Naive thymus-derived CD4-positive, alpha-beta T cell (primary cell): Measurements from ENCODE around the gene ACTR3. TPM values are rescaled to one million over a fixed set of nuclear protein-coding genes. Genes with fewer than 3 reads are reported as not detected.

ENCODE experiments used
- ATAC-seq: fragments of 150-1000 bp; cut with Tn5 transposase; 2 replicates; pipeline ENCODE4 v1.10.0; 2021; ENCODE audit warnings: mild to moderate bottlenecking, moderate library complexity
- CTCF ChIA-PET: fragments of 350-600 bp; sonication (Branson Sonifier 250); formaldehyde crosslinking; loops from one replicate; lab custom pipeline; 2021; ENCODE audit warnings: antibody characterized with exemption; lab: Charles Lee
- POLR2A ChIA-PET: fragments of 350-600 bp; sonication (Branson Sonifier 250); formaldehyde crosslinking; loops from one replicate; lab custom pipeline; 2021; ENCODE audit warnings: antibody characterized with exemption, inconsistent platforms; lab: Charles Lee
- DNase-seq, 9 donors: peaks; one replicate each; pipeline versions ENCODE4 v3.0.0 to v3.0.0-alpha.2; 2020 to 2022; ENCODE audit warnings: mixed read lengths in 1 of 9
- H3K27ac ChIP-seq: one replicate; pipeline ENCODE4 v1.7.0; 2013; ENCODE audit warnings: mild to moderate bottlenecking, low read depth, low read length, moderate library complexity
- H3K27me3 ChIP-seq, 2 donors: one replicate each; pipeline ENCODE4 v1.7.0; 2013; ENCODE audit warnings: low read length in 2 of 2, mild to moderate bottlenecking in 2 of 2, moderate library complexity in 2 of 2; ENCODE audit not compliant: control insufficient read depth in 2 of 2, insufficient read depth in 2 of 2
- H3K36me3 ChIP-seq, 3 experiments: 1 replicate in 2 of 3; 2 replicates in 1 of 3; pipeline ENCODE4 v1.7.0; 2013; ENCODE audit warnings: low read length in 3 of 3, mild to moderate bottlenecking in 3 of 3, moderate library complexity in 1 of 3; ENCODE audit not compliant: insufficient read depth in 3 of 3, control insufficient read depth in 2 of 3
- H3K4me1 ChIP-seq, 2 donors: one replicate each; pipeline ENCODE4 v1.7.0; 2013; ENCODE audit warnings: low read length in 2 of 2, mild to moderate bottlenecking in 2 of 2, moderate library complexity in 1 of 2; ENCODE audit not compliant: control insufficient read depth in 2 of 2, insufficient read depth in 2 of 2
- H3K4me3 ChIP-seq: 2 replicates; pipeline ENCODE4 v1.7.0; 2013; ENCODE audit warnings: mild to moderate bottlenecking, low read length
- H3K9me3 ChIP-seq, 3 experiments: 1 replicate in 2 of 3; 2 replicates in 1 of 3; pipeline ENCODE4 v1.7.0; 2013; ENCODE audit warnings: low read length in 3 of 3; ENCODE audit not compliant: control insufficient read depth in 2 of 3
- H3K27ac Mint-ChIP-seq, 9 donors: one replicate each; pipeline ENCODE4 v1.8.0; 2020 to 2022; ENCODE audit warnings: mixed read lengths in 9 of 9, mild to moderate bottlenecking in 8 of 9, moderate library complexity in 5 of 9, inconsistent platforms in 2 of 9
- H3K27me3 Mint-ChIP-seq, 5 donors: one replicate each; pipeline ENCODE4 v1.8.0; 2021 to 2022; ENCODE audit warnings: mixed read lengths in 5 of 5, mild to moderate bottlenecking in 1 of 5
- H3K36me3 Mint-ChIP-seq, 5 donors: one replicate each; pipeline ENCODE4 v1.8.0; 2020 to 2022; ENCODE audit warnings: mixed read lengths in 5 of 5, mild to moderate bottlenecking in 3 of 5, inconsistent platforms in 1 of 5
- H3K4me1 Mint-ChIP-seq, 7 donors: one replicate each; pipeline ENCODE4 v1.8.0; 2020 to 2022; ENCODE audit warnings: mixed read lengths in 7 of 7, mild to moderate bottlenecking in 3 of 7, inconsistent platforms in 1 of 7
- H3K4me3 Mint-ChIP-seq, 10 donors: one replicate each; pipeline ENCODE4 v1.8.0; 2020 to 2022; ENCODE audit warnings: mild to moderate bottlenecking in 10 of 10, mixed read lengths in 10 of 10, moderate library complexity in 6 of 10, inconsistent platforms in 2 of 10
- H3K9me3 Mint-ChIP-seq, 11 donors: one replicate each; pipeline ENCODE4 v1.8.0; 2020 to 2022; ENCODE audit warnings: mixed read lengths in 11 of 11, mild to moderate bottlenecking in 4 of 11, inconsistent platforms in 1 of 11, moderate library complexity in 1 of 11
- intact Hi-C, 2 donors: fragments of 100-400 bp; cut with micrococcal nuclease; formaldehyde crosslinking; loops; one replicate each; pipeline ENCODE4 v1.15.1; 2023
- polyA plus RNA-seq, 2 donors: library from polyadenylated mRNA; unstranded; fragments of 300-500 nt; fragmentation: Illumina TruSeq; gene quantifications; one replicate each; pipeline ENCODE4 v1.2.3, GENCODE V29; 2021
- total RNA-seq, 6 experiments: library from RNA in 5 of 6; stranded (reverse) in 5 of 6; gene quantifications; 1 replicate in 5 of 6; 2 replicates in 1 of 6; pipeline ENCODE4 v1.2.3 and lab custom pipeline; 2021 to 2026

Gene ACTR3
- total and polyA plus RNA-seq, 7 experiments from 2014 or later = 172 to 612 (median 295) TPM

- peaks cover 4 to 46% (median 26%) of the 10 kb centered on the region in 7 donors for H3K4me1 Mint-ChIP-seq
- no peaks in the 10 kb centered on the region for H3K27me3 Mint-ChIP-seq
- intact Hi-C loops = loop anchor here (5.0 kb wide), 2 partner anchors 75 to 210 kb away; partner anchors contain the start of genes ACTR3 (in 1 of the 2) and SLC35F5 (in 1 of the 2)
- H3K36me3 ChIP-seq = peaks cover 0 to under 1% (median 0%) of the 10 kb centered on the region in 3 experiments
- H3K4me3 Mint-ChIP-seq = no peak overlapping the region
- H3K9me3 ChIP-seq = no peaks in the 10 kb centered on the region
- ATAC-seq (no peak), DNase-seq (no peak)
- peaks cover 0 to 13% (median 4%) of the 10 kb centered on the region in 5 donors for H3K36me3 Mint-ChIP-seq
- peaks cover 0 to 4% of the 10 kb centered on the region in 2 donors for H3K4me1 ChIP-seq
- ChIA-PET CTCF (no interaction called here), POLR2A (no interaction called here)
- peak overlapping the region in 6 of 9 donors; percentile 4 to 69 (median 26) for H3K27ac Mint-ChIP-seq
- no peaks in the 10 kb centered on the region for H3K27me3 ChIP-seq
- H3K9me3 Mint-ChIP-seq = peaks cover 0 to 3% (median 0%) of the 10 kb centered on the region in 11 donors
- no peak overlapping the region for H3K4me3 ChIP-seq
- no peak overlapping the region for H3K27ac ChIP-seq
Measured at GRCh38 chr2:113967272-113967671, 77.4 kb downstream of the ACTR3 start.

- Histone ChIP-seq H3K27ac (no peak overlapping the region), H3K4me1 (peaks cover 0 to 4% of the 10 kb centered on the region in 2 donors), H3K36me3 (peaks cover 0 to 18% (median 0%) of the 10 kb centered on the region in 3 experiments), H3K27me3 (no peaks in the 10 kb centered on the region), H3K9me3 (no peaks in the 10 kb centered on the region), H3K4me3 (no peak overlapping the region)
- Mint-ChIP-seq H3K27me3 (no peaks in the 10 kb centered on the region), H3K36me3 (peaks cover 0 to 38% (median 17%) of the 10 kb centered on the region in 5 donors), H3K4me3 (peak overlapping the region in 2 of 10 donors; percentile 16 to 53), H3K27ac (peak overlapping the region; percentile 0 to 74 (median 43)), H3K9me3 (peaks cover 0 to 3% (median 0%) of the 10 kb centered on the region in 11 donors), H3K4me1 (peaks cover 6 to 37% (median 28%) of the 10 kb centered on the region in 7 donors)
- DNase-seq = no peak
- ATAC-seq = no peak
- intact Hi-C loops = no loop called here
- ChIA-PET CTCF (interaction anchor here (1.1 kb wide), 1 partner anchor 96 kb away, joined by 3 read pairs; no protein-coding TSS in a partner anchor), POLR2A (no interaction called here)
Measured at GRCh38 chr2:113972766-113973165, 82.9 kb downstream of the ACTR3 start.

GRCh38 chr2:113973810-113974209 is 83.9 kb downstream of the ACTR3 start:
- Histone ChIP-seq H3K36me3 (peaks cover 0 to 18% (median 0%) of the 10 kb centered on the region in 3 experiments), H3K27me3 (no peaks in the 10 kb centered on the region), H3K4me1 (peaks cover 0 to 4% of the 10 kb centered on the region in 2 donors), H3K9me3 (no peaks in the 10 kb centered on the region), H3K4me3 (no peak overlapping the region), H3K27ac (no peak overlapping the region)
- no peak for DNase-seq
- peaks cover 0 to 3% (median 0%) of the 10 kb centered on the region in 11 donors for H3K9me3 Mint-ChIP-seq
- CTCF ChIA-PET = interaction anchor here (1.1 kb wide), 1 partner anchor 97 kb away, joined by 3 read pairs; no protein-coding TSS in a partner anchor
- POLR2A ChIA-PET = no interaction called here
- intact Hi-C loops = no loop called here
- H3K4me3 Mint-ChIP-seq = peak overlapping the region in 1 of 10 donors; percentile 53
- H3K27ac Mint-ChIP-seq = peak overlapping the region in 1 of 9 donors; percentile 4
- H3K27me3 Mint-ChIP-seq = no peaks in the 10 kb centered on the region
- peaks cover 0 to 38% (median 17%) of the 10 kb centered on the region in 5 donors for H3K36me3 Mint-ChIP-seq
- no peak for ATAC-seq
- peaks cover 6 to 32% (median 27%) of the 10 kb centered on the region in 7 donors for H3K4me1 Mint-ChIP-seq

- peaks cover 0 to 4% of the 10 kb centered on the region in 2 donors for H3K4me1 ChIP-seq
- ATAC-seq (no peak), DNase-seq (no peak)
- peaks cover 6 to 31% (median 23%) of the 10 kb centered on the region in 7 donors for H3K4me1 Mint-ChIP-seq
- POLR2A ChIA-PET = no interaction called here
- peaks cover 0 to 3% (median 0%) of the 10 kb centered on the region in 11 donors for H3K9me3 Mint-ChIP-seq
- no peak overlapping the region for H3K27ac ChIP-seq
- H3K4me3 ChIP-seq = no peak overlapping the region
- CTCF ChIA-PET = no interaction called here
- H3K36me3 ChIP-seq = peaks cover 0 to 18% (median 0%) of the 10 kb centered on the region in 3 experiments
- H3K9me3 ChIP-seq = no peaks in the 10 kb centered on the region
- H3K27ac Mint-ChIP-seq = peak overlapping the region in 4 of 9 donors; percentile 5 to 48 (median 10)
- no peaks in the 10 kb centered on the region for H3K27me3 ChIP-seq
- no peak overlapping the region for H3K4me3 Mint-ChIP-seq
- no peaks in the 10 kb centered on the region for H3K27me3 Mint-ChIP-seq
- intact Hi-C loops = no loop called here
- H3K36me3 Mint-ChIP-seq = peaks cover 0 to 38% (median 17%) of the 10 kb centered on the region in 5 donors
Measured at GRCh38 chr2:113974727-113975126, 84.8 kb downstream of the ACTR3 start.

GRCh38 chr2:113976277-113976928 is 86.5 kb downstream of the ACTR3 start:
- Mint-ChIP-seq H3K4me1 (peaks cover 4 to 22% (median 19%) of the 10 kb centered on the region in 7 donors), H3K27me3 (no peaks in the 10 kb centered on the region), H3K27ac (peak overlapping the region in 7 of 9 donors; percentile 7 to 92 (median 63)), H3K9me3 (peaks cover 0 to 9% (median 0%) of the 10 kb centered on the region in 11 donors), H3K36me3 (peaks cover 0 to 41% (median 13%) of the 10 kb centered on the region in 5 donors), H3K4me3 (no peak overlapping the region)
- Histone ChIP-seq H3K4me3 (no peak overlapping the region), H3K27ac (no peak overlapping the region), H3K9me3 (no peaks in the 10 kb centered on the region), H3K36me3 (peaks cover 0 to 18% (median 0%) of the 10 kb centered on the region in 3 experiments), H3K27me3 (no peaks in the 10 kb centered on the region), H3K4me1 (peaks cover 0 to 4% of the 10 kb centered on the region in 2 donors)
- CTCF ChIA-PET = no interaction called here
- POLR2A ChIA-PET = no interaction called here
- DNase-seq (no peak), ATAC-seq (no peak)
- intact Hi-C loops = no loop called here

- CTCF ChIA-PET = no interaction called here
- Mint-ChIP-seq H3K9me3 (peaks cover 0 to 9% (median 0%) of the 10 kb centered on the region in 11 donors), H3K36me3 (peaks cover 0 to 40% (median 13%) of the 10 kb centered on the region in 5 donors), H3K27me3 (no peaks in the 10 kb centered on the region), H3K4me1 (peaks cover 4 to 14% (median 12%) of the 10 kb centered on the region in 7 donors), H3K27ac (peak overlapping the region in 3 of 9 donors; percentile 20 to 45 (median 28)), H3K4me3 (no peak overlapping the region)
- POLR2A ChIA-PET = no interaction called here
- no peak for ATAC-seq
- no peak overlapping the region for H3K27ac ChIP-seq
- no peaks in the 10 kb centered on the region for H3K27me3 ChIP-seq
- no peaks in the 10 kb centered on the region for H3K4me1 ChIP-seq
- intact Hi-C loops = no loop called here
- no peak for DNase-seq
- H3K4me3 ChIP-seq = no peak overlapping the region
- no peaks in the 10 kb centered on the region for H3K9me3 ChIP-seq
- H3K36me3 ChIP-seq = peaks cover 0 to 18% (median 0%) of the 10 kb centered on the region in 3 experiments
Measured at GRCh38 chr2:113977060-113977659, 87.3 kb downstream of the ACTR3 start.
